ENCODE results near the gene PC. TPM values are rescaled to one million over a fixed set of nuclear protein-coding genes. Genes with fewer than 3 reads are reported as not detected.

Gene PC
- polyA plus RNA-seq, 1 of the 3 experiments (the other 2 are of a cell fraction) = 9.7 TPM

GRCh38 chr11:66976925-66977324 is 18.7 kb upstream of the PC start (continued):
- TF ChIP-seq TAF1 (IDR thresholded peaks at IDR 0.05; ENCODE audit: borderline replicate concordance, low read depth, low read length) (no peak), MXI1 (IDR thresholded peaks at IDR 0.05; ENCODE audit: low read depth, low read length) (no peak), POLR2AphosphoS5 (IDR thresholded peaks at IDR 0.05; ENCODE audit: low read depth, low read length) (no peak), FOXM1 (IDR thresholded peaks at IDR 0.05; ENCODE audit: low read depth) (no peak), REST (IDR thresholded peaks at IDR 0.05; ENCODE audit: low read depth, low read length) (no peak)

- Histone ChIP-seq H4K20me1 (ENCODE audit: insufficient read depth) (no peaks in the 10 kb centered on the region), H3K79me2 (ENCODE audit: insufficient read depth) (no peaks in the 10 kb centered on the region), H3F3A (replicated peaks; ENCODE audit: insufficient read depth) (peaks cover 15% of the 10 kb centered on the region), H3K9me3 (no peaks in the 10 kb centered on the region), H3K4me2 (no peak overlapping the region), H3K27me3 (ENCODE audit: insufficient read depth) (no peaks in the 10 kb centered on the region), H3K4me3 (ENCODE audit: low read depth in 2 of 2, low read length in 1 of 2) (no peak overlapping the region; a peak in 1 of 4 replicates), H2AFZ (ENCODE audit: low read depth) (no peak overlapping the region), H3K9me2 (no peaks in the 10 kb centered on the region), H3K27ac (ENCODE audit: low read depth in 2 of 2, low read length in 1 of 2) (no peak overlapping the region), H3K9ac (no peak overlapping the region), H3K36me3 (replicated peaks in 1 of 2; ENCODE audit: control insufficient read depth in 1 of 2, insufficient read depth in 2 of 2, low read length in 1 of 2) (no peaks in the 10 kb centered on the region), H3K4me1 (ENCODE audit: control insufficient read depth in 1 of 2, insufficient read depth in 2 of 2, low read depth in 1 of 2, low read length in 1 of 2) (peaks cover 0 to 11% of the 10 kb centered on the region in 2 experiments; a peak in 2 of 4 replicates)
- WGBS (ENCODE audit: low lambda C conversion rate) = 49% methylated on average over 2 of the region's 9 CpGs
- POLR2A ChIA-PET = interaction anchor here (1.0 kb wide), 1 partner anchor 132 kb away, joined by 4 read pairs; no protein-coding TSS in a partner anchor
- peak; percentile 64 for TF ChIP-seq SMC3 (IDR thresholded peaks at IDR 0.05; ENCODE audit: low read depth, low read length)
- peak; percentile 86 for TF ChIP-seq CTCF (IDR thresholded peaks at IDR 0.05)
- no peak for TF ChIP-seq YY1 (IDR thresholded peaks at IDR 0.05; ENCODE audit: low read depth)
- peak; percentile 90 for TF ChIP-seq RAD21 (IDR thresholded peaks at IDR 0.05; ENCODE audit: low read length)
- TF ChIP-seq REST (IDR thresholded peaks at IDR 0.05; ENCODE audit: low read depth, low read length) = no peak
- no peak for TF ChIP-seq JUND (IDR thresholded peaks at IDR 0.05)
- peak; percentile 86 for DNase-seq
- CTCF ChIA-PET = interaction anchor here (0.6 to 4.5 kb wide), 52 partner anchors 9 to 337 kb away, joined by 3 to 54 read pairs (median 4); partner anchors contain the start of genes PC, RCE1 and SYT12
These were observed 17.9 kb upstream of the PC start for GRCh38 chr11:66976028-66976467.

Data from SK-N-SH (cell line).